Motor neuron (in vitro differentiated cells): ENCODE data around the gene ZNF606. TPM values are rescaled to one million over a fixed set of nuclear protein-coding genes. Genes with fewer than 3 reads are reported as not detected.
"Not testable (repeated sequence)": the region's sequence is repeated elsewhere in the genome, so short reads cannot be mapped to it uniquely, and the experiment has no call there.

Experiments
- ATAC-seq, 8 experiments: fragments of 200-7000 bp; cut with Tn5 transposase; replicated peaks in 6 of 8; 2 replicates each; pipeline ENCODE4 v1.8.0; 2021; ENCODE audit warnings: mild to moderate bottlenecking in 8 of 8, moderate library complexity in 8 of 8
- H3K27ac ChIP-seq, 2 donors: fragments of 250-450 bp; sonication (Bioruptor Pico); 2 replicates each; pipeline ENCODE4 v1.9.0; 2021; ENCODE audit warnings: antibody characterized with exemption in 2 of 2, mild to moderate bottlenecking in 2 of 2, moderate library complexity in 1 of 2
- H3K4me1 ChIP-seq, 2 donors: fragments of 250-450 bp; sonication (Bioruptor Pico); replicated peaks in 1 of 2; 2 replicates each; pipeline ENCODE4 v1.6.1; 2021; ENCODE audit warnings: antibody characterized with exemption in 2 of 2, mild to moderate bottlenecking in 2 of 2, moderate library complexity in 1 of 2
- H3K4me3 ChIP-seq, 5 donors: fragments of 250-450 bp; sonication (Bioruptor Pico); 2 replicates each; pipeline ENCODE4 v1.9.0; 2021; ENCODE audit warnings: antibody characterized with exemption in 5 of 5, mild to moderate bottlenecking in 5 of 5, moderate library complexity in 4 of 5
- WGBS, 10 experiments: fragments of 450-650 bp; shearing (Covaris generic); methylation state at CpG; one replicate each; pipeline ENCODE4 v1.0.0; 2022; 5-methylcytosine and 5-hydroxymethylcytosine counted together
- in situ Hi-C, 9 experiments: fragments of 400-800 bp; cut with MboI; loops; one replicate each; pipeline ENCODE4 v1.15.0; 2021; ENCODE audit warnings: low sequenced_read_pairs in 9 of 9, low pct_unique_long_range_greater_than_20kb in 2 of 9; ENCODE audit not compliant: unreplicated experiment in 9 of 9
- total RNA-seq, 8 experiments: library from RNA; unstranded; fragments of 300-600 nt; gene quantifications; 2 replicates each; pipeline versions ENCODE4 v1.2.3 to v1.2.4, GENCODE V29; 2022

The ZNF606 gene
- total RNA-seq, 8 experiments from 2014 or later, result 7.1 to 28.2 (median 20.2) TPM

DNA sequence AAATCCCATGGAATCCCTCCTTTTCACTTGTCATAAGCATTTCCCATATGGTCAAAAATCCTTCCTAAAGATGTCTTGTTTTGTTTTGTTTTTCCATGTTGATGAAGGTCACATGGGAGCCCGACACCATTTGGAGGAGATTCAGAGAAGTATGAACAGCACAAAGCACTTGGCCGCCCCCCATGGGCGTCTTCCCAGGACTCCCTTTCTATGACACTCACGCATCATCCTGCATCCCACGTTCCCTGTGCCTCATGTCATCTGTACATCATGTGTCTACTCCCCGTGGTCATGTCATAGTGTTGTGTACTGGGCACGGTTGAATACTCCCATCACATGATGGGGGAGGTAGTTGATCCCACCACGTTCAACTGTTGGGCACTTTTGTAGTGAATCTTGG is 33.2 kb upstream of the ZNF606 start:
- no peak for ATAC-seq
- in situ Hi-C loops, result no loop called here
- Histone ChIP-seq H3K4me1 (peaks cover 9 to 25% of the 10 kb centered on the region in 2 donors), H3K4me3 (no peak overlapping the region), H3K27ac (no peak overlapping the region)
- 0 to 100% (median 45%) methylated on average over 1 to 5 of the region's 8 CpGs; no CpG with 5 or more reads in 1 of the 10 experiments for WGBS, 10 experiments

DNA sequence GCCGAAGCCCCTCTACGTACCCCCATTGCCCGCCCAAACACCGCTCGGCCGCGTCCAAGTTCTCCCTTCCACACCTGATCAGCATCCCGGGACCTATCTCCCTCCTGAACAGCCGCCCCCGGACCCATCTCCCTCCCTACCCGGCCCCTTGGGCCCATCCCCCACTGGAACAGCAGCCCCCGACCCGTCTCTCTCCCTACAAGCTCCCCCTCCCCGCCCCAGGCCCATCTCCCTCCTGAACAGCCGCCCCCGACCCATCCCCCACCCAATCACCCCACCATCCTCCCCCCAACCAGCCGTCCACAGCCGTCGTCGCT is 31.8 kb upstream of the ZNF606 start:
- Histone ChIP-seq H3K4me1 (peaks cover 9 to 25% of the 10 kb centered on the region in 2 donors), H3K4me3 (peak overlapping the region; percentile 62 to 96 (median 78)), H3K27ac (peak overlapping the region; percentile 93 to 98)
- WGBS, 10 experiments, result no CpG with 5 or more reads among the region's 20 CpGs
- in situ Hi-C loops, result no loop called here
- ATAC-seq, result peak in 4 of 8 experiments; percentile 3 to 19 (median 10)

DNA sequence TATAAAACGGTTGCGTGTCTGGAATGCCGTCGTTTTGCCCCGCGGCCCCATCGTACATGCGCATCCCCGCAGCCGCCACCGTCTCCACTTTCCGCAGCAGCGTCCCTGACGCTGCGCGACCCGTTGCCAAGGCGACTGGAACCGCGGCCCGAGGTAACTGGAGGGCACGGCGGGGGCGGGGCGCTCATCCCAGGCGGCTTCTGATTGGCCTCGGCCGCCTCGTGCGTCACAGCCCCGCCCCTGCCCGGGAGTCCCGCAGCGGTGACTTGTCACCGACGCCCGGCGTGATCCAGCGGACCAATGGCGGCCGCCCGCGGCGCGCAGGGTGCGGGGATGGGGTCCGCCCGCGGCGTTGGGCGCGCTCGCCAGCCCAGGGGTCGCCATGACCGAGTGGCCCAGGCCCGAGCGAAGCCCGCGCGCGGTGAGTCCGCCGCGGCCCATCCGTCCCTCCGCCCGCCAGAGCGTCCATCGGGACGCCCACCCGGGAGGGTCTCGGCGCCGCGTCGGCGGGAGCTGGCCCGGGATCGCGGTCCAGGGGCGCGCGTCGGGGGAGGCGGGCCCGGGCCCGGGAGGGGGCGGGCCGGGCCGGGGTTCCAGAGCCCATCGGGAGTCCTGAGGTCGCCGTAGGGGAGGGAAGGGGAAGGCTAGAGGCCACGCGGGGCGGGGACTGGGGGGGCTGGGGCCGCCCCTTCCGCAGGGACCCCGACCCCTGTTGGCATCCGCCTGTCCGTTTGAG is 31.3 kb upstream of the ZNF606 start, which contains the start of gene ZSCAN1:
Gene ZSCAN1, plus strand, starts transcription at position 285 of the 736 bp plus-strand sequence. CDS start 3,812 bp downstream, outside the sequence.
- 0 to 18% (median 12%) methylated on average over 3 to 27 of the region's 101 CpGs; no CpG with 5 or more reads in 5 of the 10 experiments for WGBS, 10 experiments
- peak in 7 of 8 experiments; percentile 73 to 96 (median 89) for ATAC-seq
- in situ Hi-C loops, result no loop called here
- H3K4me1 ChIP-seq, result peaks cover 6 to 21% of the 10 kb centered on the region in 2 donors
- H3K27ac ChIP-seq, result peak within 1 kb of the TSS; percentile 93 to 98
- H3K4me3 ChIP-seq, result peak within 1 kb of the TSS; percentile 62 to 96 (median 78)

- 0 to 80% (median 78%) methylated on average over 1 to 6 of the region's 12 CpGs; no CpG with 5 or more reads in 5 of the 10 experiments for WGBS, 10 experiments
- H3K4me3 ChIP-seq, result no peak overlapping the region
Observed at GRCh38 chr19:58024661-58025060, 22.0 kb upstream of the ZNF606 start.

GRCh38 chr19:58022283-58022660 is 19.7 kb upstream of the ZNF606 start:
- 0 to 72% (median 43%) methylated on average over 1 to 4 of the region's 4 CpGs; no CpG with 5 or more reads in 6 of the 10 experiments for WGBS, 10 experiments
- in situ Hi-C loops, result no loop called here
- Histone ChIP-seq H3K4me3 (no peak overlapping the region), H3K4me1 (no peaks in the 10 kb centered on the region), H3K27ac (no peak overlapping the region)
- ATAC-seq, result no peak

More at GRCh38 chr19:58024661-58025060, 22.0 kb upstream of the ZNF606 start:
- H3K4me1 ChIP-seq, result no peaks in the 10 kb centered on the region
- in situ Hi-C loops, result no loop called here
- ATAC-seq, result no peak
- H3K27ac ChIP-seq, result no peak overlapping the region

DNA sequence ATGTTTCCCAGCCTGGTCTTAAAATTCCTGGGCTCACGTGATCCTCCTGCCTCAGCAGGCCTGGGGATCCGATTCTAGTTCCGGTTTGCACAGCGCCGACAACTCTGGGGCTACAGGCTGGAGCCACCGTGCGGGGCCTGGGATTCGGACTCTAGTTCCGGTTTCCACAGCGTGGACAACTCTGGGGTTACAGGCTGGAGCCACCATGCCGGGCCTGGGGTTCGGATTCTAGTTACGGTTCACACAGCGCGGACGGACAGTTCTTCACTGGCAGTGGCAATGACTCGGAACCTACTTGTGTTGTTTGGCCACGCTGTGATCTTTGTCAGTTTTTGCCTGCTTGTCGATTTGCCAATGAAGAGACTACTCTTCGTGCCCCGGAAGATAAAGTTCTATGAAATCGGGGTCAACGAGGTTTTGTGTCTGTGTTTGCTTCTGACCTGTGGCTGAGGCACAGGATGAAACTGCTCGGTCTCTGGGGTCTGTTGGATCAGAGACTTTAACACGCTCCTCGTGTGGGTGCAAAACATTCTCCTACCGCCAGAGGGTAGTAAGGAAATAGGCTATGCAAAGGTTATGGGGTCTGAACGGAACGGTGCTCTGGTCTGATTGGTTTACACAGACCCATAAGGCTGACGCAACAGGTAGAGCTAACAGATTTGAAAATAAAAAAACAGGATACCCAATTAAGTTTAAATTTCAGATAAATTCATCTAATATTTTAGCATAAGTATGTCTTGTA is 19.1 kb upstream of the ZNF606 start:
- ATAC-seq, result peak in 4 of 8 experiments; percentile 58 to 84 (median 64)
- Histone ChIP-seq H3K4me3 (no peak overlapping the region), H3K27ac (no peak overlapping the region), H3K4me1 (no peaks in the 10 kb centered on the region)
- 10 to 75% (median 46%) methylated on average over 5 to 18 of the region's 30 CpGs; no CpG with 5 or more reads in 2 of the 10 experiments for WGBS, 10 experiments
- in situ Hi-C loops, result no loop called here

DNA sequence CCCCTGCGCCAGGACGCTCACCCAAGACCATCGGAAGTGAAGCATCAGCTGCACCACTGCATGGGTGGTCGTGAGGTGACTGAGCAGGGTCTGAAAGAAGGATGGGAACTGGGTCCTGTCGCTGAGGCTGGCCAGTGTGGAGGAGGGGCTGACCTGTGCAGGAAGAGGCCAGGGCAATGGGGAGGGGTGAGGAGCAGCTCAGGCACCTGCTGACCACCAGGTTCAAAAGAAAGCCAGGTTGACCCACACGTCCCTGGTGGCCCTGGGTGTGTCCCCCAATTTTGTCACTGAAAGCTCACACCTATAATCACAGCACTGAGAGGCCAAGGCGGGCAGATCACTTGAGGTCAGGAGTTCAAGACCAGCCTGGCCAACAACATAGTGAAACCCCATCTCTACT is 17.5 kb upstream of the ZNF606 start:
- Histone ChIP-seq H3K27ac (no peak overlapping the region), H3K4me3 (no peak overlapping the region), H3K4me1 (no peaks in the 10 kb centered on the region)
- in situ Hi-C loops, result no loop called here
- 0 to 70% (median 53%) methylated on average over 1 to 4 of the region's 7 CpGs; no CpG with 5 or more reads in 4 of the 10 experiments for WGBS, 10 experiments
- ATAC-seq, result no peak

DNA sequence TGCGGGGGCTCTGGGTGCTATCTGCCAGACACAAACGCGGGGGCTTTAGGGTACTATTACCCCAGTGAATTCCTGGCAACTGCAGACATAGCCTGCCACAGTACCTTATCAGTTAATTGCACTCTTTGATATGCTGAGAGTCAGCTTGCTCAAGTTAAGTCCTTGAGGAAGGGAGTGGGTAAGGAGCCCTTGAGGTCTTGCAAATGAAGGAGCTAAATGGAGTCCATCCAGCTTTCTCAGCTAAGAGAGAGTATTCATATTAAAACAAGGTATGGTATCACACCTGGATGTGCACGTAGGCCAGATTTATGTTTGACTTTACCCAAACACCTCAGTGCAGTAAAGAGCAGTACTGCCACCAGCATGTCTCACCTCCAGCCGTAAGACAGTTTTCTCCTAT is 11.5 kb upstream of the ZNF606 start:
- 0 to 92% (median 37%) methylated on average over 2 to 5 of the region's 5 CpGs for WGBS, 10 experiments
- H3K4me1 ChIP-seq, result no peaks in the 10 kb centered on the region
- no peak for ATAC-seq
- in situ Hi-C loops, result no loop called here
- no peak overlapping the region for H3K27ac ChIP-seq
- no peak overlapping the region for H3K4me3 ChIP-seq

- in situ Hi-C loops, result no loop called here
- 80 to 94% (median 81%) methylated on average over 3 to 12 of the region's 22 CpGs; no CpG with 5 or more reads in 7 of the 10 experiments for WGBS, 10 experiments
Observed at GRCh38 chr19:58010507-58010906, 7.9 kb upstream of the ZNF606 start.

GRCh38 chr19:58009666-58010301 is 7.2 kb upstream of the ZNF606 start:
- no peak overlapping the region for H3K27ac ChIP-seq

More at GRCh38 chr19:58010507-58010906, 7.9 kb upstream of the ZNF606 start:
- no peak overlapping the region for H3K27ac ChIP-seq
- ATAC-seq, result no peak
- H3K4me3 ChIP-seq, result no peak overlapping the region
- H3K4me1 ChIP-seq, result no peaks in the 10 kb centered on the region

DNA sequence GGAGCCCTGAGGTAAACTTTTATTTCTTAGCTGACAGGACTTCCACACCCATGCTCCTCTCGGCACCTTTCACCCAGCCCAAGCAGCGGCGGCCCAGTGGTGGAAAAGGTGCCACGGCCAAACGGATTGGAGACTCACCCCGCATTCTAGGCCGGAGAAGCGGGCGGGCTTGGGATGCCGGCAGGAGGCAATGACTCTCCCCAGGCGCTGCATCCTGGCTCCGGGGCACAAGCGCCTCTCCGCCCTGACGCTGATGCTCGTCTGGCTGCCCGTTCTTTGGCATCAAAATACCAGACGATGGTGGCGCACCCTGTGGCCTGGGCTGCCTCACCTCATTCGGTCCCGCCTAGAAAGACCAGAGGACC is 6.7 kb upstream of the ZNF606 start:
- Histone ChIP-seq H3K27ac (no peak overlapping the region), H3K4me3 (peak overlapping the region in 1 of 5 donors; percentile 40), H3K4me1 (no peaks in the 10 kb centered on the region)
- in situ Hi-C loops, result no loop called here
- no peak for ATAC-seq
- WGBS, 10 experiments, result 0 to 100% (median 80%) methylated on average over 1 to 12 of the region's 21 CpGs; no CpG with 5 or more reads in 3 of the 10 experiments

More at GRCh38 chr19:58009666-58010301, 7.2 kb upstream of the ZNF606 start:
- ATAC-seq, result peak in 5 of 8 experiments; percentile 38 to 99 (median 96)
- Histone ChIP-seq H3K4me1 (no peaks in the 10 kb centered on the region), H3K4me3 (peak overlapping the region in 1 of 5 donors; percentile 40)
- WGBS, 10 experiments, result 46 to 100% (median 98%) methylated on average over 2 to 10 of the region's 41 CpGs; no CpG with 5 or more reads in 6 of the 10 experiments
- in situ Hi-C loops, result no loop called here

DNA sequence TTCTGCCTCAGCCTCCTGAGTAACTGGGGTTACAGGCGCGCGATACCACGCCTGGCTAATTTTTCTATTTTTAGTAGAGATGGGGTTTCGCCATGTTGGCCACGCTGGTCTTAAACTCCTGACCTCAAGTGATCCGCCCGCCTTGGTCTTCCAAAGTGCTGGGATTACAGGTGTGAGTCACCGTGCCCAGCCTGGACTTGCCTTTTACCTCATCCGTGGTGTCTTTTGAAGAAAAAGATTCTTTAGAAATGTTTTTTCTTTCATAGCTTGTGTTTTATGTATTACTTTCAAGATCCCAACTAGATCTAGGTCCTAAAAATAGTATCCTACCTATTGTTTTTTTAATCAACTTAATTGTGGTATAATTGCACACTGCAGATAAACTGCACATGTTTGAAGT is 6.3 kb upstream of the ZNF606 start:
- ATAC-seq, H3K4me1 ChIP-seq, in situ Hi-C loops, H3K27ac ChIP-seq: not testable (repeated sequence)
- H3K4me3 ChIP-seq, result peak overlapping the region in 1 of 5 donors; percentile 40
- 45 to 100% (median 91%) methylated on average over 2 to 5 of the region's 10 CpGs; no CpG with 5 or more reads in 4 of the 10 experiments for WGBS, 10 experiments

DNA sequence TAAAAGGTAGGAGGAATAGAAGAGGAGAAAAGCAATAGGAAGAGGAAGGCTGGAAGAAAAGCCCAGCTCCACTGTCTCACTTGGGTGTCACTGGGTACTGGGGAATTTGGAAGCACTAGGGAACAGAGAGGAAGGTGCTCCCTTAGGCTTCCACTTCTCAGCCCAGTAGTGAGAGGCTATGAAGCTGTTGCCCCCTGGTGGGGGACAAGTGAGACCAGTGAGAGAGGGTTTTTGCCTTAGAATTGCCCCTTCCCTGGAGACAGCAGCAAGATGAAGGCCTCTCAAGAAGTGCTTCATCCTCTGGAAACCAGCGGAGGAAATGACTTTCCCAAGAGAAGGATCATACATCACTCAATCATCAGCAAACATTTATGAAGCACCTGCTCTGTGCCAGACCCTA is 4.7 kb upstream of the ZNF606 start:
- no peak overlapping the region for H3K27ac ChIP-seq
- peaks cover 4 to 9% of the 10 kb centered on the region in 2 donors for H3K4me1 ChIP-seq
- in situ Hi-C loops, result no loop called here
- no peak for ATAC-seq
- H3K4me3 ChIP-seq, result no peak overlapping the region
- 40 to 100% (median 88%) methylated on average over 1 of the region's 1 CpG; no CpG with 5 or more reads in 6 of the 10 experiments for WGBS, 10 experiments
